ENCODE data around the gene RGS8. TPM values are rescaled to one million over a fixed set of nuclear protein-coding genes. Genes with fewer than 3 reads are reported as not detected.

Gene RGS8
- total RNA-seq, 2 donors from 2014 or later, result 0.31 TPM; not detected in 1

GRCh38 chr1:182653986-182654385, 30.4 kb downstream of the RGS8 start:
- Histone ChIP-seq H3K36me3 (no peaks in the 10 kb centered on the region), H3K9me3 (no peaks in the 10 kb centered on the region), H3K4me1 (no peaks in the 10 kb centered on the region), H3K27ac (no peak overlapping the region), H3K27me3 (no peaks in the 10 kb centered on the region), H3K4me3 (no peak overlapping the region)
- no peak for TF ChIP-seq CTCF (IDR thresholded peaks at IDR 0.05)
- DNase-seq (ENCODE audit: low spot score), result no peak

- no peaks in the 10 kb centered on the region for H3K36me3 ChIP-seq
- H3K9me3 ChIP-seq, result no peaks in the 10 kb centered on the region
- no peak for DNase-seq (ENCODE audit: low spot score)
- H3K4me1 ChIP-seq, result no peaks in the 10 kb centered on the region
- H3K4me3 ChIP-seq, result no peak overlapping the region
- TF ChIP-seq CTCF (IDR thresholded peaks at IDR 0.05), result no peak
- no peaks in the 10 kb centered on the region for H3K27me3 ChIP-seq
- no peak overlapping the region for H3K27ac ChIP-seq
These were observed 31.5 kb downstream of the RGS8 start for GRCh38 chr1:182652933-182653332.

GRCh38 chr1:182651339-182651724, 33.1 kb downstream of the RGS8 start:
- no peak overlapping the region for H3K4me3 ChIP-seq
- H3K4me1 ChIP-seq, result no peaks in the 10 kb centered on the region
- H3K36me3 ChIP-seq, result no peaks in the 10 kb centered on the region
- H3K9me3 ChIP-seq, result no peaks in the 10 kb centered on the region
- no peaks in the 10 kb centered on the region for H3K27me3 ChIP-seq
- TF ChIP-seq CTCF (IDR thresholded peaks at IDR 0.05), result no peak
- H3K27ac ChIP-seq, result no peak overlapping the region
- no peak for DNase-seq (ENCODE audit: low spot score)

- Histone ChIP-seq H3K27ac (no peak overlapping the region), H3K4me1 (no peaks in the 10 kb centered on the region), H3K36me3 (no peaks in the 10 kb centered on the region), H3K4me3 (no peak overlapping the region), H3K9me3 (no peaks in the 10 kb centered on the region), H3K27me3 (no peaks in the 10 kb centered on the region)
- DNase-seq (ENCODE audit: low spot score), result no peak
- TF ChIP-seq CTCF (IDR thresholded peaks at IDR 0.05), result no peak
These were observed 33.6 kb downstream of the RGS8 start for GRCh38 chr1:182650678-182651338.

- no peaks in the 10 kb centered on the region for H3K27me3 ChIP-seq
- no peak overlapping the region for H3K27ac ChIP-seq
- no peak overlapping the region for H3K4me3 ChIP-seq
- no peaks in the 10 kb centered on the region for H3K4me1 ChIP-seq
- H3K36me3 ChIP-seq, result no peaks in the 10 kb centered on the region
- no peaks in the 10 kb centered on the region for H3K9me3 ChIP-seq
- TF ChIP-seq CTCF (IDR thresholded peaks at IDR 0.05), result no peak
- no peak for DNase-seq (ENCODE audit: low spot score)
These were observed 35.3 kb downstream of the RGS8 start for GRCh38 chr1:182649041-182649440.

- no peak overlapping the region for H3K4me3 ChIP-seq
- no peak for DNase-seq (ENCODE audit: low spot score)
- TF ChIP-seq CTCF (IDR thresholded peaks at IDR 0.05), result no peak
- H3K4me1 ChIP-seq, result no peaks in the 10 kb centered on the region
- no peaks in the 10 kb centered on the region for H3K36me3 ChIP-seq
- H3K9me3 ChIP-seq, result no peaks in the 10 kb centered on the region
- H3K27ac ChIP-seq, result no peak overlapping the region
- no peaks in the 10 kb centered on the region for H3K27me3 ChIP-seq
These were observed 37.6 kb downstream of the RGS8 start for GRCh38 chr1:182646739-182647138.
